HepG2 (cell line): ENCODE measurements around the gene TMEM266.

Experiments
- EZH2 ChIP-seq: conservative IDR thresholded peaks from 2 replicates; pipeline ENCODE4 v1.6.1; 2012; ENCODE audit warnings: mild to moderate bottlenecking, low read depth, low read length, moderate library complexity
- KLF16 ChIP-seq, 2 experiments: sonication (generic) in 1 of 2; formaldehyde crosslinking in 1 of 2; IDR thresholded peaks; 2 replicates each; pipeline versions ENCODE4 v1.6.1 to v1.8.0; 2016 to 2023; ENCODE audit warnings: missing genetic modification reagents in 2 of 2, missing compliant biosample characterization in 1 of 2
- SALL2 ChIP-seq: sonication (generic); formaldehyde crosslinking; IDR thresholded peaks from 2 replicates; pipeline ENCODE4 v1.8.1; 2023; ENCODE audit warnings: mild to moderate bottlenecking, missing genetic modification reagents, inconsistent platforms
- TCF7 ChIP-seq: sonication (generic); IDR thresholded peaks from 2 replicates; pipeline ENCODE4 v1.6.1; 2016; ENCODE audit warnings: antibody characterized with exemption, low read depth
- TF ChIP-seq, protein P1 (sequence below), 2 experiments: IDR thresholded peaks; 2 replicates each; pipeline ENCODE4 v1.6.1; 2011 to 2012; ENCODE audit warnings: low read length in 2 of 2, borderline replicate concordance in 1 of 2, low read depth in 1 of 2, mild to moderate bottlenecking in 1 of 2, moderate library complexity in 1 of 2
- TF ChIP-seq, protein P2 (sequence below): sonication (generic); formaldehyde crosslinking; IDR thresholded peaks from 2 replicates; pipeline ENCODE4 v1.5.0; 2020; ENCODE audit warnings: mild to moderate bottlenecking, missing genetic modification reagents, moderate library complexity

DNA sequence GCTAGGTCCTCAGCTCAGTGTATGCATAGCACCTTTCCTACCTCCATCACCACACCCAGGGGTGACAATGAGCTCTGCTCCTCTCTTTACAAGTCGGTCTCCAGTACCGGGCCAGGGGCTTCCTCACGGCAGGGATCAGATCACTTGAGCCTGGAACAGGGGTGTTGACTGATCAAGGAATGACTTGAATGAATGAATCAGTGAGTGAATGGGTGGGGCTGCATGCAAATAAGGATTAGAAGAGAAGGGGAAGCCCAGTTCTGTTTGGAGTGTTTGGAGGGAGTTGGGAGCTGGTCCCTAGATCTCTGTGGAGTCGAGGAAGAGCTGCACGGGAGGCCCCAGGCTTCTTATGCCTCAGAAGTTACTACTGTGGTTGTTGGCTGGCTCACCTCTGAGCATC, 87.0 kb downstream of the TMEM266 start:
- TF ChIP-seq KLF16 (CRISPR knock-in tag; IDR thresholded peaks at IDR 0.05) (no peak), TCF7 (no peak), EZH2 (no peak), SALL2 (CRISPR knock-in tag) (no peak)
- TF ChIP-seq, protein P1, sequence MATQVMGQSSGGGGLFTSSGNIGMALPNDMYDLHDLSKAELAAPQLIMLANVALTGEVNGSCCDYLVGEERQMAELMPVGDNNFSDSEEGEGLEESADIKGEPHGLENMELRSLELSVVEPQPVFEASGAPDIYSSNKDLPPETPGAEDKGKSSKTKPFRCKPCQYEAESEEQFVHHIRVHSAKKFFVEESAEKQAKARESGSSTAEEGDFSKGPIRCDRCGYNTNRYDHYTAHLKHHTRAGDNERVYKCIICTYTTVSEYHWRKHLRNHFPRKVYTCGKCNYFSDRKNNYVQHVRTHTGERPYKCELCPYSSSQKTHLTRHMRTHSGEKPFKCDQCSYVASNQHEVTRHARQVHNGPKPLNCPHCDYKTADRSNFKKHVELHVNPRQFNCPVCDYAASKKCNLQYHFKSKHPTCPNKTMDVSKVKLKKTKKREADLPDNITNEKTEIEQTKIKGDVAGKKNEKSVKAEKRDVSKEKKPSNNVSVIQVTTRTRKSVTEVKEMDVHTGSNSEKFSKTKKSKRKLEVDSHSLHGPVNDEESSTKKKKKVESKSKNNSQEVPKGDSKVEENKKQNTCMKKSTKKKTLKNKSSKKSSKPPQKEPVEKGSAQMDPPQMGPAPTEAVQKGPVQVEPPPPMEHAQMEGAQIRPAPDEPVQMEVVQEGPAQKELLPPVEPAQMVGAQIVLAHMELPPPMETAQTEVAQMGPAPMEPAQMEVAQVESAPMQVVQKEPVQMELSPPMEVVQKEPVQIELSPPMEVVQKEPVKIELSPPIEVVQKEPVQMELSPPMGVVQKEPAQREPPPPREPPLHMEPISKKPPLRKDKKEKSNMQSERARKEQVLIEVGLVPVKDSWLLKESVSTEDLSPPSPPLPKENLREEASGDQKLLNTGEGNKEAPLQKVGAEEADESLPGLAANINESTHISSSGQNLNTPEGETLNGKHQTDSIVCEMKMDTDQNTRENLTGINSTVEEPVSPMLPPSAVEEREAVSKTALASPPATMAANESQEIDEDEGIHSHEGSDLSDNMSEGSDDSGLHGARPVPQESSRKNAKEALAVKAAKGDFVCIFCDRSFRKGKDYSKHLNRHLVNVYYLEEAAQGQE (IDR thresholded peaks at IDR 0.05; ENCODE audit: borderline replicate concordance in 1 of 2, low read depth in 1 of 2, low read length in 2 of 2): no peak
- TF ChIP-seq, protein P2, sequence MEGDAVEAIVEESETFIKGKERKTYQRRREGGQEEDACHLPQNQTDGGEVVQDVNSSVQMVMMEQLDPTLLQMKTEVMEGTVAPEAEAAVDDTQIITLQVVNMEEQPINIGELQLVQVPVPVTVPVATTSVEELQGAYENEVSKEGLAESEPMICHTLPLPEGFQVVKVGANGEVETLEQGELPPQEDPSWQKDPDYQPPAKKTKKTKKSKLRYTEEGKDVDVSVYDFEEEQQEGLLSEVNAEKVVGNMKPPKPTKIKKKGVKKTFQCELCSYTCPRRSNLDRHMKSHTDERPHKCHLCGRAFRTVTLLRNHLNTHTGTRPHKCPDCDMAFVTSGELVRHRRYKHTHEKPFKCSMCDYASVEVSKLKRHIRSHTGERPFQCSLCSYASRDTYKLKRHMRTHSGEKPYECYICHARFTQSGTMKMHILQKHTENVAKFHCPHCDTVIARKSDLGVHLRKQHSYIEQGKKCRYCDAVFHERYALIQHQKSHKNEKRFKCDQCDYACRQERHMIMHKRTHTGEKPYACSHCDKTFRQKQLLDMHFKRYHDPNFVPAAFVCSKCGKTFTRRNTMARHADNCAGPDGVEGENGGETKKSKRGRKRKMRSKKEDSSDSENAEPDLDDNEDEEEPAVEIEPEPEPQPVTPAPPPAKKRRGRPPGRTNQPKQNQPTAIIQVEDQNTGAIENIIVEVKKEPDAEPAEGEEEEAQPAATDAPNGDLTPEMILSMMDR (CRISPR knock-in tag): no peak
